HG03095 (cell line): Measurements from ENCODE around the gene DYNC1LI1.
"Not testable (repeated sequence)": the region's sequence is repeated elsewhere in the genome, so short reads cannot be mapped to it uniquely, and the experiment has no call there.

Experiments
- ATAC-seq: cut with Tn5 transposase; IDR thresholded peaks from one replicate; pipeline ENCODE4 v1.9.1; 2021; ENCODE audit warnings: moderate library complexity; ENCODE audit not compliant: unreplicated experiment

The DYNC1LI1 gene

GRCh38 chr3:32540899-32541298 is 29.8 kb downstream of the DYNC1LI1 start:
- ATAC-seq, result no peak

DNA sequence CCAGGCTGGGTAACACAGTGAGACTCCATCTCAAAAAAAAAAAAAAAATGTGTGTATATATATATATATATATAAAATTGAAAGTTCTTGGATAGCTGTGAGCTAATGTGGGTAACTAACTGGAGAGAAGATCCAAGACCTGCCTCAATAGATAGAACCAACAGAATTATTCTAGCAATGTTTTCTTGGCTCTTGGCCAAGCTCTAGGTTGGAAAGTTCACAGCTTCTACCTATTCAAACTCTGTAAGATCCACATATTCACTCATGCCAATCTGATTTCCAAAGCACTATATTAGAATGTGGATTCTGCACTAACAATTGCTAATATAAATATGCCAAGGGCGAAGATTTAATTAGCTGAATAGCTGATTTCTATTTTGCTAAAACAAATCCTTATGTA is 38.2 kb downstream of the DYNC1LI1 start:
- no peak for ATAC-seq

DNA sequence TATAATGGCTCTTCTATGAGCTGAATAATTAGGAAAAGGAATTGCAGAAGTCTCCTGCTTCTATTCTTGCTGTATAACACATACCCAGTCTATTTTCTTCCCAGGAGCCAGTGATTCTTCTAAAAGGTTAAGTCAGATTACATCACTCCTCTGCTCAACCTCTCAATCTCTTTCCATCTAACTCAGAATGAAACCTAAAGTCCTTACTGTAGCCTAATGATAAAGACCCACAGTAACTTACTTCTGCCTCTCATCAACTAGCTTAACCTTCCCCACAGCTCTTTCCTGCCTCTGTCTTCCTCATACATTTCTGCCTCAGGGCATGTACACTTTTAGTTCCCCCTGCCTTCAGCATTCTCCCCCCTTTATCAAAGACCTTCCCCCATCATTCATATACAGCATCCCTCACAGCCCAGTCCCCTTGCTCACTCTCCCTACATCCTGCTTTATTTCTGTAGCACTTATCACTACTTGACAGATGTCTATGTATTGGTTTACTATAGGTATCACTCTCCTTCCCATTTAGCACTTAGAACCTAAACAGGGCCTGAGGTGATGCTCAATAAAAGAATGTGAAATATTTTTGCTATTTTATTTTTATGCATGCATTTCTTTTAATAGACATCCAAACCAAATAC is 39.5 kb downstream of the DYNC1LI1 start:
- peak; percentile 79 for ATAC-seq

DNA sequence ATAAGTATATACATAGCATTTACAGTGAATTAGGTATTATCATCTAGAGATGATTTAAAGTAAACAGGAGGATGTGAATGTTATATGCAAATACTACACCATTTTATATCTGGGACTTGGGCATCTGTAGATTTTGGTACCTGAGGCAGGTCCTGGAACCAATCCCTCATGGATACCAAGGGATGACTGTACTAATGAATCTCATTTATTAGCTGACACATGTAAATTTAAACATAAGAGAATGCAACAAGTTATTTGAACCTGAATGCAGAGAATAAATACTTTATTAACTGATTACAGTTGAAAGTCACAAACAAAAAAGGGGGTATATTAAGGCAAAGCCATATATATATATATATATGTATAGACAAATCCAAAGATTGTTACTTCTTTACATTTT is 44.9 kb downstream of the DYNC1LI1 start:
- ATAC-seq, result no peak

DNA sequence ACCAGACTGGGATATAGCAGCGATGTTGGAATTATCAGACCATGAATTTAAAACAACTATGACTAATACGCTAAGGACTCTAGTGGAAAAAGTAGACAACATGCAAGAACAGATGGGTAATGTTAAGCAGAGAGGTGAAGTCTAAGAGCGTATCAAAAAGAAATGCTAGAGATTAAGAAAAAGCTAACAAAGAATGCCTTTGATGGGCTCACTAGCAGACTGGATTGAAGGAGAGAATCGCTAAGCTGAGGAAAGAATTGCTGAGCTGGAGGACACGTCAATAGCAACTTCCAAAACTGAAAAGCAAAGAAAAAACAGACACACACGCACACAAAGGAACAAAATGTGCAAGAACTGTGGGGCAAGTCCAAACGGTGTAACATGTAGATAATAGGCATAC is 48.0 kb downstream of the DYNC1LI1 start:
- no peak for ATAC-seq

- not testable (repeated sequence) for ATAC-seq
These were observed 51.7 kb downstream of the DYNC1LI1 start for GRCh38 chr3:32518921-32519320.

- peak; percentile 17 for ATAC-seq
These were observed 53.9 kb downstream of the DYNC1LI1 start for GRCh38 chr3:32516751-32517150.

DNA sequence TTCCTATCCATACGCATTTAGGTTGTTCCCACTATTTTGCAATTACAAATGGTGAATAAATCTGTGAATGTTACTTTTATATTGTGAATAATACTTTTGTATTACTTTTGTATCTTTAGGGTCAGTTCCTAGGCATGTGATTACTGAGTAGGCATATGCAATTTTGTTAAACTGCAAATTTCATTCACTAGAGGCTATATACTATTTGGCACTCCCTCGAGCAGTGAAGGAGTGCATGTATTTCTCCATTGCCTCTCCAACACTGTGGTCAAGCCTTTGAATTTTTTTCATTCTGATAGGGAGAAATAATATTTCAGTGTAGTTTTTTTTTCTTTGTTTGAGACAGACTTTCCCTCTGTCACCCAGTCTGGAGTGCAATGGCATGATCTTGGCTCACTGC is 59.7 kb downstream of the DYNC1LI1 start:
- ATAC-seq, result no peak

- peak; percentile 91 for ATAC-seq
These were observed 60.5 kb downstream of the DYNC1LI1 start for GRCh38 chr3:32510075-32510724.

DNA sequence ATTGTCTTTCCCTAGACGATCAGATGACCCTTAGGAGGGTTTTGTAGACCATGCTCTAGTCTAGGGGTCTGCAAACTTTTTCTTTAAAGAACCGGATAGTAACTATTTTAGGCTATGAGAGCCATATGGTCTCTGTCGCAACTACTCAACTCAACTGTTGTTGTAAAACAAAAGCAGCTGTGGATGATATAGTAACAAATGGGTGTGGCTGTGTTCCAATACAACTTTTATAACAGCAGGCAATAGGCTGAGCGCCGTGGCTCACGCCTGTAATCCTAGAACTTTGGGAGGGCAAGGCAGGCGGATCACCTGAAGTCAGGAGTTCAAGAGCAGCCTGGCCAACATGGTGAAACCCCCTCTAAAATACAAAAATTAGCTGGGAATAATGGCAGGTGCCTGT is 61.9 kb downstream of the DYNC1LI1 start:
- no peak for ATAC-seq

- no peak for ATAC-seq
These were observed 64.2 kb downstream of the DYNC1LI1 start for GRCh38 chr3:32506466-32506865.

DNA sequence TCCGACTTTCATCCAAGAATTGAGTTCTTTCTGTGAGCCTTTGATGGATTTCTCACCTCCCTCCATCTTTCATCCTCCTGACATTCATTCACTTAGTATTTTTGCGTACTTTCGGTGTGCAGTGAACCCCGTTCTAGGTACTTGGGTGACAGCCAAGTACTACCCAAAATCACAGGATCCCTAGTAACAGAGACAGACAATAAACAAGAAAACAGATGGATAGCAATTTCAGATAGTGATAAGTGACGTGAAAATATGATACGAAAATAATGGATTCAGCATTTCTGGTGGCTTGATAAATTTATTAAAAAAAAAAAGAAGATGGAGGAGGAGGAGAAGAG is 67.7 kb downstream of the DYNC1LI1 start:
- peak; percentile 7 for ATAC-seq

DNA sequence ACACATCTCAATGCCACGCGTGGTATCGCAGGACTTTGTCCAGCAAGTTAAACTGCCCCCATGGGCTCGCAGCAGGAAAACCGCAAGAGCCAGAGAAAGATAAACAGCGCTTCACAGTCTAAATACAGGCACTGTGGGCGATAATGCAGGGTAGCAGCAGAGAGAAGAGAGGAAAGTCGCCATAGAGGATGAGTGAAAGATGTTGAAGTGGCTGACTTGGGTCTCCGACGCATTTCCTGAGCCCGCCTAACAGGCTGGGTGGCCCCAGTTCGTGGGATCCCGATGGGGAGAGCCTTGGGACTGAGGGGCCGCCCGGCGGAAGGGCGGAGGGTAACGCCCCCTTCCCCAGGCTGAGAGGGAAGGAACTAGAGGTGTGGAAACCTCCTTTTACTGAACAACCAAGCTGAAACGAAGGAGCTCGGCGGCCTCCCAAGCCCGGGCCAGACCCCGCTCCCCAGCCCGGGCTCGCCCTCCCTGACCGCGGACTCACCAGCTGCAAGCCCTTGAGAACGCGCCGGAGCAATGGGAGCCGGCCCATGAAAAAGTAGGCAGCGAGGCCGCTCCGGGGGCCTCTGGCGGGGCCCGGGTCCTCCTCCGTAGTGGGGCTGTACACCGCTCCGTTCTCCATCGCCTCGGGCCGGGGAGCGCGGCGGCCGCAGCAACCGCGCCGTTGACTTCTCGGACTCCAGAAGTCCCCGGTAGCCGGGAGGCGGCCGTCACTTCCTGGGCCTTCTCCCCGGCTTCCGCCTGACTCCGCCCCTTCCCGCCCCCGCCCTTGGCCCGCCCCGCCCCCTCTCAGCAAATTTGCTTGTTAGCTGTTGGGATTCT is 68.3 kb downstream of the DYNC1LI1 start, which contains the start of gene CMTM6:
CMTM6 (minus strand) TSS at position 735 of the 828 bp plus-strand sequence; CDS start at position 628, 107 bp downstream.
- peak; percentile 77 for ATAC-seq

- ATAC-seq, result no peak
These were observed 68.9 kb downstream of the DYNC1LI1 start for GRCh38 chr3:32501783-32502117.

- ATAC-seq, result no peak
These were observed 69.5 kb downstream of the DYNC1LI1 start for GRCh38 chr3:32500880-32501782.

GRCh38 chr3:32500231-32500630 is 70.4 kb downstream of the DYNC1LI1 start:
- ATAC-seq, result no peak

GRCh38 chr3:32499585-32499984 is 71.1 kb downstream of the DYNC1LI1 start:
- ATAC-seq, result no peak

DNA sequence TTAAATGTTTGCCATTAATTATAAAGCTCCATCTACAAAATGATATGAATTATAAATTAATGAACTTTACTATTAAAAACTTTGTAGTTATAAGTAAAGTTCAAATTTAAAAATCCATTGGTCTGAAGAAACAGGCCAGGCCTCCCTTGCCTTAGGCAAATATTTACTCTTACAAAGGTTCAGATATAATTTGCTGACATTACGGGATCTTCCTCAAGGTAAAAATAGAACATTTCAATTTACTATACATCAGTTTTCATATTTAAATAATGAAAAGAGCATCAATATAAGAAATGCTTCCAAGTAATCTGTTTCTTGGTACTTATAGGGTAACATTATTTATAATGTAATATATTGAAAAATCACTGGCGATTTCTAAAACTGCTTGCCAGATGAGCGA is 71.7 kb downstream of the DYNC1LI1 start:
- ATAC-seq, result no peak

- ATAC-seq, result no peak
These were observed 72.4 kb downstream of the DYNC1LI1 start for GRCh38 chr3:32498252-32498651.

GRCh38 chr3:32495609-32496008 is 75.0 kb downstream of the DYNC1LI1 start:
- no peak for ATAC-seq

GRCh38 chr3:32495085-32495484 is 75.6 kb downstream of the DYNC1LI1 start:
- ATAC-seq, result no peak
